Mucosa of rectum (tissue), 2 donors: Measurements from ENCODE around the gene HDAC10.
A peak's percentile ranks its signal among the peaks of the same experiment; 100 is the strongest.
"Not testable (repeated sequence)": the region's sequence is repeated elsewhere in the genome, so short reads cannot be mapped to it uniquely, and the experiment has no call there.

Experiments
- H3K27ac ChIP-seq, 2 donors: one replicate each; pipeline ENCODE4 v1.7.0; 2013; ENCODE audit warnings: inconsistent platforms in 2 of 2, low read depth in 2 of 2, low read length in 2 of 2
- H3K27me3 ChIP-seq, 2 donors: one replicate each; pipeline ENCODE4 v1.7.0; 2013; ENCODE audit warnings: low read length in 2 of 2; ENCODE audit not compliant: control insufficient read depth in 2 of 2, insufficient read depth in 2 of 2
- H3K36me3 ChIP-seq, 2 donors: one replicate each; pipeline ENCODE4 v1.7.0; 2013; ENCODE audit warnings: low read length in 2 of 2; ENCODE audit not compliant: control insufficient read depth in 2 of 2, insufficient read depth in 2 of 2
- H3K4me1 ChIP-seq, 2 donors: one replicate each; pipeline ENCODE4 v1.7.0; 2013; ENCODE audit warnings: low read length in 2 of 2, mild to moderate bottlenecking in 1 of 2; ENCODE audit not compliant: control insufficient read depth in 2 of 2, insufficient read depth in 2 of 2
- H3K4me3 ChIP-seq, 2 donors: one replicate each; pipeline ENCODE4 v1.7.0; 2013; ENCODE audit warnings: low read length in 2 of 2
- H3K9ac ChIP-seq, 2 donors: one replicate each; pipeline ENCODE4 v1.7.0; 2013; ENCODE audit warnings: low read length in 2 of 2, low read depth in 1 of 2, mild to moderate bottlenecking in 1 of 2
- H3K9me3 ChIP-seq, 2 donors: one replicate each; pipeline ENCODE4 v1.7.0; 2013; ENCODE audit warnings: low read length in 2 of 2; ENCODE audit not compliant: control insufficient read depth in 2 of 2
- donor health status: healthy.
- donor health status: Normal muscosa, but diverticular disease.

Gene HDAC10

DNA sequence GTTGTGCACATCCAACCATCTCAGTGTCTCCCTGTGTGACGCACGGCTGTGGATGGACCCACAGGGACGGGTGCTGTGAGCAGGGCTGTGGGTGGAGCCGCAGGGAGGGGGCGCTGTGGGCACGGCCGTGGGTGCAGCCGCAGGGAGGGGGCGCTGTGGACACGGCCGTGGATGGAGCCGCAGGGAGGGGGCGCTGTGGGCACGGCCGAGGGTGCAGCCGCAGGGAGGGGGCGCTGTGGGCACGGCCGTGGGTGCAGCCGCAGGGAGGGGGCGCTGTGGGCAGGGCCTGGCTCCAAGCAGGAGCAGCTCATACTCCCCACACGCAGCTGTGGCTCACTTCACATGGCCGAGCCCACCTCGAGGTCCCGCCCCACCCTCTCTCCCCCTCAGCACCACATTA lies 25.1 kb upstream of the HDAC10 start:
- H3K27me3 ChIP-seq, result peaks cover 0 to 2% of the 10 kb centered on the region in 2 donors
- peaks cover 41 to 53% of the 10 kb centered on the region in 2 donors for H3K36me3 ChIP-seq
- peak overlapping the region in 1 of 2 donors; percentile 35 for H3K27ac ChIP-seq
- peaks cover 5 to 11% of the 10 kb centered on the region in 2 donors for H3K4me1 ChIP-seq
- no peak overlapping the region for H3K4me3 ChIP-seq
- H3K9me3 ChIP-seq, result no peaks in the 10 kb centered on the region
- H3K9ac ChIP-seq, result no peak overlapping the region

DNA sequence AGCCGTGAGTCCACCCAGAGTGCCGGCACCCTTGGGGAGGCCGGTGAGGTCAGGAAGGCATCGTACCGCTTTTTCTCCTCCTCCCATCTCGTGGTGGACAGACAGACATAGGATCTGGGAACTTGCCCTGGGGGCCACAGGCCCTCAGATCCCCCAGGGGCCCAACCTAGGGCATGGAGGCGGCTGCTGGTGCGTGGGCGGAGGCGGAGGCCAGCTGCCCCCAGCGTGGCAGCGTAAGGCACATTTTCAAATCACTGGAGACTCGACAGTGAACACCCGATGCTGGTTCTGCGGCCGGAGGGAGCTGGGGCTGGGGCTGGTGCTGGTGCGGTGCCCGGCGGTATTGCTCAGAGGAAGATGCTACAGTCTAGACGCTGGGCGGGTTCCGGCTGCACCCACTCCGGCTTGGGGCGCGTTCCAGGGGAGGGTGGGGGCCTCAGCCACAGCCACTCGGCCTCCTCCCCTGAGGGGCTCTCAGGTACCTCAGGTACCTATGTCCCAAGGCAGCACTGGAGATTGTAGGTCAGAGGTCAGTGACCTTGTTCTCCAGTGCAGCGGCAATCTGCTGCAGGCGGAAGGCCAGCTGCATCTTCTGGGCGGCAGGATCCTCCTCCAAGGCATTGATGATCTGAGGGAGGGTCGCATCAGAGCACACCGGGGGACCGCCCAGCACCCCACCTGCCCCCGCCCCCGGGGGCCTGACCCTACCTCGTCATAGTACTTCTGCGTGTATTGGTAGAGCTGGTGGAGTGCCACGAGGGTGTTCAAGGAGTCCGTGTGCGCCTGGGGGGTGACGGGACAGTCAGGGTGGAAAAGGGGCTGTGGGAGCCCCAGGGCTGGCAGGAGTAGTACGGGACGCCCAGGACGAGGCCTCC lies 24.4 kb upstream of the HDAC10 start:
- H3K4me3 ChIP-seq, result no peak overlapping the region
- H3K27me3 ChIP-seq, result peaks cover 0 to 2% of the 10 kb centered on the region in 2 donors
- H3K9ac ChIP-seq, result no peak overlapping the region
- H3K36me3 ChIP-seq, result peaks cover 36 to 47% of the 10 kb centered on the region in 2 donors
- peaks cover 12 to 18% of the 10 kb centered on the region in 2 donors for H3K4me1 ChIP-seq
- no peaks in the 10 kb centered on the region for H3K9me3 ChIP-seq
- H3K27ac ChIP-seq, result no peak overlapping the region

DNA sequence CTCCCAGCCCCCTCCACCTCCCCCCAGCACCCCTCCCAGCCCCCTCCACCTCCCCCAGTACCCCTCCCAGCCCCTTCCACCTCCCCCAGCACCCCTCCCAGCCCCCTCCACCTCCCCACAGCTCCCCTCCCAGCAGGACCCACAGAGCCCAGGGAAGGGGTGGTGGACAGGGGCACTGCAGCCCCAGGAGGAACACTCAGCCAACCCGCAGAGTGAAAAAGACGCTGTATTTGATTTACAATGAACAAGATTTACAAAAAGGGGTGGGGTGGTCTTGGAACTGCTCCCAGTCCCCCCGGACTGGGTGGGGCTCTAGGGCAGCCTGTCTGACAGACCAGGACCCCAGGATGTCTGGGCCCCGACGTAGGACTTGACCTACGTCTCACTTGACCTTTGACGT lies 23.7 kb upstream of the HDAC10 start:
- H3K9me3 ChIP-seq, result no peaks in the 10 kb centered on the region
- H3K27me3 ChIP-seq, result peaks cover 0 to 2% of the 10 kb centered on the region in 2 donors
- peaks cover 32 to 41% of the 10 kb centered on the region in 2 donors for H3K36me3 ChIP-seq
- no peak overlapping the region for H3K27ac ChIP-seq
- peaks cover 12 to 19% of the 10 kb centered on the region in 2 donors for H3K4me1 ChIP-seq
- H3K9ac ChIP-seq, result no peak overlapping the region
- H3K4me3 ChIP-seq, result no peak overlapping the region

- Histone ChIP-seq H3K4me1 (peaks cover 12 to 19% of the 10 kb centered on the region in 2 donors), H3K9ac (no peak overlapping the region), H3K27ac (no peak overlapping the region), H3K27me3 (peaks cover 0 to 3% of the 10 kb centered on the region in 2 donors), H3K36me3 (peaks cover 27 to 37% of the 10 kb centered on the region in 2 donors), H3K9me3 (no peaks in the 10 kb centered on the region), H3K4me3 (no peak overlapping the region)
These were observed 23.2 kb upstream of the HDAC10 start for GRCh38 chr22:50274311-50274710.

GRCh38 chr22:50273781-50274180 lies 22.7 kb upstream of the HDAC10 start:
- Histone ChIP-seq H3K4me1 (peaks cover 12 to 19% of the 10 kb centered on the region in 2 donors), H3K36me3 (peaks cover 25 to 31% of the 10 kb centered on the region in 2 donors)
- not testable (repeated sequence) for H3K27ac ChIP-seq, H3K4me3 ChIP-seq, H3K9ac ChIP-seq, H3K27me3 ChIP-seq, H3K9me3 ChIP-seq

- not testable (repeated sequence) for H3K27me3 ChIP-seq, H3K9ac ChIP-seq, H3K4me3 ChIP-seq, H3K27ac ChIP-seq, H3K9me3 ChIP-seq
- Histone ChIP-seq H3K36me3 (peaks cover 23 to 27% of the 10 kb centered on the region in 2 donors), H3K4me1 (peaks cover 12 to 19% of the 10 kb centered on the region in 2 donors)
These were observed 22.3 kb upstream of the HDAC10 start for GRCh38 chr22:50273352-50273751.

DNA sequence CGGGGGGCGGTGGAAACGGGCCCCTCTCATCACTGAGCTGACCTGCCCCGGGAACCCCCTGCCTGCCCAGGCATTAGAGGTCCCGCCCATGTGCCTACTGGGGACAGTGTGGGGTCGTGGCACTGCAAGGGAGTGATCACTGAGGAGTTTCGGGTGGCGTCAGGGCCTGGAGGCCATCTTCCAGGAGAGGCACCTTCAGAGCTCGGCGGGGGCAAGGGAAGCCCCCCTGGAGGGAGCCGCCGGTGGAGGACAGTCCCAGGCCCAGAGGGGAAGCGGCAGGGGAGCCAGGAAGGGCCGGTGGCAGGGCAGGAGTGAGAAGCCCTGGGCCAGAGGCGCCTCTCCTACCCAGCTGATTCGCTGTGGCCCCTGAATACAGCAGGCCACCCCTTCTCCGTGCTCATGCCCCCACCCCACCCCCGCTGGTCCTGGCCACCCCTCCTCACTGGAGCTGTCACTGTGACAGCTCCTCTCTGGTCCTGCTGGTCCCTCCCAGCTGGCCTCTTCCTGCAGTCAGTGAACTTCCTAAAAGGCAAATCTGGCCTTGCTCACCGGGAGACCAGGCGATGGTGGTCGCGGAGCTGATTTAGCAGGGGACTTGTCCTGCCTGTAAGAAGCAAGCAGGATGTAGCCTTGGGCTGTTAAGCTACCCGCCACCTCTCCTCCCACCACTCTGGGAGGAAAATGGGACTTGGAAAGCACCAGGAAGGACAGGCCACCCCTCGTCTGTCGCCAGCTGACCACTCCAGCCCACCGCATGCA lies 21.2 kb upstream of the HDAC10 start:
- no peak overlapping the region for H3K4me3 ChIP-seq

DNA sequence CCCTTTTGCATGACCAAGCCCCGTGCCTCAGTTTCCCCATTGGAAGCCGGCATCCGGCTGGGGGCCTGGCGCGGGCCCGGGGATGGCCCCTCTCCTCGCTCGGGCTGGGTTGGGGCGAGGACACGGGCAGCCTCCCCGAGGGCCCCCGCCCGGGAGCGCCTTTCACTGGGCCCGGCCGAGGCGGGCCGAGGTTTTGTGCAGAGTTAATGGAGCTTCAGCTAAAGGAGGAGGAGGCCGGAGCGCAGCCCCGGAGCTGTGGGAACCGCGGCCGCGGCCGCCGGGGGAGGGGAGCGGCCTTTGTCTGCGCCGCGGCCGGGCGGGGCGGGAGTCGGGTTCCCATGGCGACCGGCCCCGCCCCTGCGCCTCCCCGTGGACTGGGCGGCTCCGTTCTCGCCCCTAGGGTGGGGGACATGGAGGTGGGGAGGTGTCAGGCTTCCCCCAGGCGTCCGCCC lies 20.5 kb upstream of the HDAC10 start:
- Histone ChIP-seq H3K27ac (no peak overlapping the region), H3K36me3 (peaks cover 10 to 13% of the 10 kb centered on the region in 2 donors), H3K4me1 (peaks cover 18 to 19% of the 10 kb centered on the region in 2 donors), H3K27me3 (peaks cover 4 to 6% of the 10 kb centered on the region in 2 donors), H3K9ac (no peak overlapping the region), H3K4me3 (peak overlapping the region; percentile 13 to 35), H3K9me3 (no peaks in the 10 kb centered on the region)

More for the DNA sequence above, 21.2 kb upstream of the HDAC10 start:
- H3K27me3 ChIP-seq, result peaks cover 0 to 6% of the 10 kb centered on the region in 2 donors
- peaks cover 12 to 16% of the 10 kb centered on the region in 2 donors for H3K36me3 ChIP-seq
- peaks cover 18 to 19% of the 10 kb centered on the region in 2 donors for H3K4me1 ChIP-seq
- no peak overlapping the region for H3K9ac ChIP-seq
- no peaks in the 10 kb centered on the region for H3K9me3 ChIP-seq
- no peak overlapping the region for H3K27ac ChIP-seq

- no peaks in the 10 kb centered on the region for H3K9me3 ChIP-seq
- peak overlapping the region; percentile 35 to 60 for H3K4me3 ChIP-seq
- H3K27ac ChIP-seq, result peak overlapping the region in 1 of 2 donors; percentile 9
- H3K9ac ChIP-seq, result peak overlapping the region in 1 of 2 donors; percentile 26
- peaks cover 18 to 19% of the 10 kb centered on the region in 2 donors for H3K4me1 ChIP-seq
- peaks cover 4 to 6% of the 10 kb centered on the region in 2 donors for H3K27me3 ChIP-seq
- peaks cover 8 to 9% of the 10 kb centered on the region in 2 donors for H3K36me3 ChIP-seq
These were observed 19.8 kb upstream of the HDAC10 start for GRCh38 chr22:50270666-50271394.
